GM23338 (cell line): Measurements from ENCODE around the gene RASAL3. TPM values are rescaled to one million over a fixed set of nuclear protein-coding genes. Genes with fewer than 3 reads are reported as not detected.

Experiments used
- ATAC-seq: fragments of 200-7000 bp; cut with Tn5 transposase; 3 replicates; pipeline ENCODE4 v1.9.1; 2020
- DNase-seq: peaks from one replicate; pipeline ENCODE4 v3.0.0-alpha.2; 2015; ENCODE audit warnings: low spot score
- H2AFZ ChIP-seq: fragments of 200-600 bp; sonication (generic); 2 replicates; pipeline ENCODE4 v1.8.0; 2016; ENCODE audit warnings: antibody characterized with exemption, mild to moderate bottlenecking, moderate library complexity
- H3F3A ChIP-seq: fragments of 200-600 bp; sonication (generic); replicated peaks from 2 replicates; pipeline ENCODE4 v1.8.0; 2017; ENCODE audit warnings: antibody characterized with exemption, mixed run types, low read depth
- H3K27ac ChIP-seq: fragments of 200-600 bp; sonication (generic); 2 replicates; pipeline ENCODE4 v1.6.1; 2016; ENCODE audit warnings: low read depth
- H3K27me3 ChIP-seq: fragments of 200-600 bp; sonication (generic); 2 replicates; pipeline ENCODE4 v1.8.0; 2016; ENCODE audit warnings: mild to moderate bottlenecking, mixed run types, moderate library complexity; ENCODE audit not compliant: insufficient read depth
- H3K36me3 ChIP-seq: fragments of 200-600 bp; sonication (generic); 2 replicates; pipeline ENCODE4 v1.8.0; 2016; ENCODE audit warnings: mild to moderate bottlenecking; ENCODE audit not compliant: insufficient read depth
- H3K4me1 ChIP-seq: fragments of 200-600 bp; sonication (generic); 2 replicates; pipeline ENCODE4 v1.8.0; 2016; ENCODE audit warnings: mild to moderate bottlenecking, moderate library complexity; ENCODE audit not compliant: insufficient read depth
- H3K4me2 ChIP-seq: fragments of 200-600 bp; sonication (generic); 2 replicates; pipeline ENCODE4 v1.7.1; 2017; ENCODE audit warnings: mixed run types
- H3K4me3 ChIP-seq: fragments of 200-600 bp; sonication (generic); 2 replicates; pipeline ENCODE4 v1.6.1; 2016; ENCODE audit warnings: mixed run types
- H3K79me2 ChIP-seq: fragments of 200-600 bp; sonication (generic); replicated peaks from 2 replicates; pipeline ENCODE4 v1.8.0; 2017; ENCODE audit warnings: mild to moderate bottlenecking; ENCODE audit not compliant: insufficient read depth
- H3K9me2 ChIP-seq: fragments of 200-600 bp; sonication (generic); 2 replicates; pipeline ENCODE4 v1.8.0; 2017; ENCODE audit not compliant: insufficient read depth
- H4K20me1 ChIP-seq: fragments of 200-600 bp; sonication (generic); replicated peaks from 2 replicates; pipeline ENCODE4 v1.8.0; 2017; ENCODE audit warnings: mild to moderate bottlenecking; ENCODE audit not compliant: insufficient read depth
- H3K27ac Mint-ChIP-seq: 2 replicates; pipeline ENCODE4 v1.8.0; 2020; ENCODE audit warnings: inconsistent platforms, mild to moderate bottlenecking, moderate library complexity, mixed read lengths
- H3K27me3 Mint-ChIP-seq: 3 replicates; pipeline ENCODE4 v1.8.0; 2022; ENCODE audit warnings: low read depth, mild to moderate bottlenecking, moderate library complexity, mixed read lengths, inconsistent platforms; ENCODE audit not compliant: insufficient read depth, poor library complexity
- H3K36me3 Mint-ChIP-seq: 3 replicates; pipeline ENCODE4 v1.8.0; 2021; ENCODE audit warnings: low read depth, mild to moderate bottlenecking, inconsistent platforms, moderate library complexity, mixed read lengths
- H3K4me1 Mint-ChIP-seq: 3 replicates; pipeline ENCODE4 v1.8.0; 2020; ENCODE audit warnings: mild to moderate bottlenecking, inconsistent platforms, mixed read lengths
- H3K4me3 Mint-ChIP-seq: 3 replicates; pipeline ENCODE4 v1.8.0; 2021; ENCODE audit warnings: moderate library complexity, mild to moderate bottlenecking, inconsistent platforms, mixed read lengths
- H3K9me3 Mint-ChIP-seq: 3 replicates; pipeline ENCODE4 v1.8.0; 2020; ENCODE audit warnings: moderate library complexity, mild to moderate bottlenecking, inconsistent platforms, mixed read lengths
- JUNB ChIP-seq: IDR thresholded peaks from one replicate; pipeline ENCODE4 v1.6.1; 2016; ENCODE audit warnings: antibody characterized with exemption; ENCODE audit not compliant: unreplicated experiment
- NANOG ChIP-seq: IDR thresholded peaks from 2 replicates; pipeline ENCODE4 v1.6.1; 2016; ENCODE audit warnings: antibody characterized with exemption, borderline replicate concordance
- REST ChIP-seq: IDR thresholded peaks from one replicate; pipeline ENCODE4 v1.6.1; 2018; ENCODE audit warnings: antibody characterized with exemption; ENCODE audit not compliant: unreplicated experiment
- STAT1 ChIP-seq: IDR thresholded peaks from one replicate; pipeline ENCODE4 v1.6.1; 2016; ENCODE audit warnings: antibody characterized with exemption; ENCODE audit not compliant: unreplicated experiment
- ZNF331 ChIP-seq: fragments of 250-450 bp; sonication (Bioruptor Pico); IDR thresholded peaks from 2 replicates; pipeline ENCODE4 v1.5.0; 2020; ENCODE audit warnings: low read depth, mild to moderate bottlenecking, moderate library complexity
- ZNF462 ChIP-seq: fragments of 250-450 bp; sonication (Bioruptor Pico); IDR thresholded peaks from 2 replicates; pipeline ENCODE4 v1.5.0; 2020; ENCODE audit warnings: mild to moderate bottlenecking, moderate library complexity
- polyA plus RNA-seq: library from polyadenylated mRNA; unstranded; fragments of >200 nt; fragmentation: Nextera tagmentation; extraction: Ambion mirVana; gene quantifications from 2 replicates; pipeline ENCODE4 v1.2.1, GENCODE V29; 2016
- total RNA-seq: library from RNA; depleted of rRNA; stranded (reverse); fragments of >200 nt; shearing (Covaris generic); gene quantifications from 2 replicates; pipeline ENCODE4 v1.2.3, GENCODE V29; 2014
- TF ChIP-seq, protein P1 (sequence below): IDR thresholded peaks from 2 replicates; pipeline ENCODE4 v1.6.1; 2016; ENCODE audit warnings: antibody characterized with exemption

RASAL3 gene
- total and polyA plus RNA-seq, 2 experiments from 2014 or later = 1.8 to 1.9 TPM

- H3F3A ChIP-seq = peaks cover 10% of the 10 kb centered on the region
- DNase-seq (no peak), ATAC-seq (no peak)
- peaks cover 6% of the 10 kb centered on the region for H3K27me3 Mint-ChIP-seq
- no peak overlapping the region for H2AFZ ChIP-seq
- no peak overlapping the region for H3K4me3 Mint-ChIP-seq
- TF ChIP-seq ZNF331 (CRISPR knock-in tag) (no peak), STAT1 (no peak), ZNF462 (no peak), REST (no peak), JUNB (no peak), NANOG (no peak)
- TF ChIP-seq, protein P1, sequence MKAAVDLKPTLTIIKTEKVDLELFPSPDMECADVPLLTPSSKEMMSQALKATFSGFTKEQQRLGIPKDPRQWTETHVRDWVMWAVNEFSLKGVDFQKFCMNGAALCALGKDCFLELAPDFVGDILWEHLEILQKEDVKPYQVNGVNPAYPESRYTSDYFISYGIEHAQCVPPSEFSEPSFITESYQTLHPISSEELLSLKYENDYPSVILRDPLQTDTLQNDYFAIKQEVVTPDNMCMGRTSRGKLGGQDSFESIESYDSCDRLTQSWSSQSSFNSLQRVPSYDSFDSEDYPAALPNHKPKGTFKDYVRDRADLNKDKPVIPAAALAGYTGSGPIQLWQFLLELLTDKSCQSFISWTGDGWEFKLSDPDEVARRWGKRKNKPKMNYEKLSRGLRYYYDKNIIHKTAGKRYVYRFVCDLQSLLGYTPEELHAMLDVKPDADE = no peak
- H3K27ac Mint-ChIP-seq = no peak overlapping the region
- H3K4me3 ChIP-seq = no peak overlapping the region
- no peak overlapping the region for H3K4me2 ChIP-seq
- H3K36me3 Mint-ChIP-seq = peaks cover 37% of the 10 kb centered on the region
- H3K27ac ChIP-seq = no peak overlapping the region
- no peaks in the 10 kb centered on the region; the same call in 2 of the 3 replicates for H3K4me1 Mint-ChIP-seq
- H3K79me2 ChIP-seq = no peaks in the 10 kb centered on the region; the same call in 1 of the 2 replicates
- no peaks in the 10 kb centered on the region for H4K20me1 ChIP-seq
- H3K9me3 Mint-ChIP-seq = no peaks in the 10 kb centered on the region
- no peaks in the 10 kb centered on the region for H3K36me3 ChIP-seq
- no peaks in the 10 kb centered on the region; the same call in 1 of the 2 replicates for H3K4me1 ChIP-seq
- H3K9me2 ChIP-seq = no peaks in the 10 kb centered on the region
- no peaks in the 10 kb centered on the region for H3K27me3 ChIP-seq
Measured at GRCh38 chr19:15424692-15425272, 39.6 kb downstream of the RASAL3 start.
